Uterine smooth muscle cell (primary cell): ENCODE measurements around the gene SIRT5. TPM values are rescaled to one million over a fixed set of nuclear protein-coding genes. Genes with fewer than 3 reads are reported as not detected.

Experiments used
- total RNA-seq: library from RNA; depleted of rRNA; stranded (reverse); fragments of >200 nt; gene quantifications from 2 replicates; pipeline ENCODE4 v1.2.3, GENCODE V29; 2014

The SIRT5 gene
- total RNA-seq, result 5.9 and 9.4 TPM in 2 replicates

DNA sequence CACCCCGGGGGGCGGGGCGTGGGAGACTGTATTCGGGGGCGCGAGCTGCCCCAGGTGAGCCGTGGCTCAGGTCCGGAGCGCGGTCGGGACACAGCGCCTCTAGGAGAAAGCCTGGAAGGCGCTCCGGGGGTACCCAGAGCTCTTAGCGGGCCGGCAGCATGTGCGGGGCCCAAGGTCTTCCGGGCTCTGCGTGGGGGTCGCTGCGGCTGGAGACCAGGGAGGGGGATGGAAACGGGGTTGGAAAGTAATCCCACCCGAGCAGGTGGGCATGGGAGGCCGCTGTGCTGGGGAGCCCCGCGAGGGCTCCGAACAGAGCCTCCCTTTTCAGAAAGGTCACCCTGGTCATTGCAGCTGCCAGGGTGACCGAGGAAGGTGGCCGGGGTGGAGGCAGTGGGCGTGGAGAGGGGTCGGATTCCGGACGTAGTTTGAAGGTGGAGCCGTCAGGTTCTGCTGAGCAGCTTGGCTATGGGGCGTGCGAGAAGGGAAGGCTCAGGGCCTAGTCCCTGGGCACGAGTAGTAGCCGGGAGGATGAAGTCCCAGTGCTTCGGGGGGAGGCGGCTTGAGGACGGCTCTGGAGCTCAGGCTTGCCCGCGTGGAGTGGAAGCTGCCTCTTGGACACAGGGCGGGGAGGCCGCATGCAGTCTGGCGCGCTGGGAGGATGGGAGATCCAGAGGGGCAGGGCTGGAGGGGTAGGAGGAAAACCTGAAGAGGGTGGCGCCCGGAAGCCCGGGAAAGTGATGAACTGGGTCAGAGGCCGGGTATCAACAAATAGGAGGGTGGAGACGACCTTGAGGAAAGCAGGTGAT is at the start of gene SIRT5:
Gene SIRT5 (plus strand): TSS at position 31 of the 806 bp plus-strand sequence. CDS start 9,510 bp downstream, outside the sequence.

GRCh38 chr6:13614926-13615791 is 40.8 kb downstream of the SIRT5 start, which contains the start of gene NOL7:
Gene NOL7, plus strand, starts transcription at chr6:13615335. Its CDS starts 24 bp downstream, at chr6:13615359.

Other genes starting within 250 kb of the SIRT5 start
- 14.1 and 16.4 TPM in 2 replicates for gene TBC1D7, start 246.1 kb upstream of the SIRT5 start, total RNA-seq
- gene GFOD1, start 87.0 kb upstream of the SIRT5 start, total RNA-seq, result 2.4 and 3.5 TPM in 2 replicates
- gene NOL7, start 40.7 kb downstream of the SIRT5 start, total RNA-seq, result 90.0 and 102 TPM in 2 replicates
- gene RANBP9, start 137.2 kb downstream of the SIRT5 start, total RNA-seq, result 31.1 and 33.7 TPM in 2 replicates
- gene MCUR1, start 240.0 kb downstream of the SIRT5 start, total RNA-seq, result 10.4 and 13.7 TPM in 2 replicates